T-helper 1 cell (primary cell): ENCODE data around the gene TTK.

Experiments
- DNase-seq, 5 donors: peaks; one replicate each; pipeline ENCODE4 v3.0.0-alpha.2; 2012 to 2020
- total RNA-seq, 4 donors: gene quantifications; one replicate each; lab custom pipeline; 2026; lab: John Stamatoyannopoulos, UW

The TTK gene
- 0 to 1.9 (median 1.3) reads per million in 4 donors for total RNA-seq

DNA sequence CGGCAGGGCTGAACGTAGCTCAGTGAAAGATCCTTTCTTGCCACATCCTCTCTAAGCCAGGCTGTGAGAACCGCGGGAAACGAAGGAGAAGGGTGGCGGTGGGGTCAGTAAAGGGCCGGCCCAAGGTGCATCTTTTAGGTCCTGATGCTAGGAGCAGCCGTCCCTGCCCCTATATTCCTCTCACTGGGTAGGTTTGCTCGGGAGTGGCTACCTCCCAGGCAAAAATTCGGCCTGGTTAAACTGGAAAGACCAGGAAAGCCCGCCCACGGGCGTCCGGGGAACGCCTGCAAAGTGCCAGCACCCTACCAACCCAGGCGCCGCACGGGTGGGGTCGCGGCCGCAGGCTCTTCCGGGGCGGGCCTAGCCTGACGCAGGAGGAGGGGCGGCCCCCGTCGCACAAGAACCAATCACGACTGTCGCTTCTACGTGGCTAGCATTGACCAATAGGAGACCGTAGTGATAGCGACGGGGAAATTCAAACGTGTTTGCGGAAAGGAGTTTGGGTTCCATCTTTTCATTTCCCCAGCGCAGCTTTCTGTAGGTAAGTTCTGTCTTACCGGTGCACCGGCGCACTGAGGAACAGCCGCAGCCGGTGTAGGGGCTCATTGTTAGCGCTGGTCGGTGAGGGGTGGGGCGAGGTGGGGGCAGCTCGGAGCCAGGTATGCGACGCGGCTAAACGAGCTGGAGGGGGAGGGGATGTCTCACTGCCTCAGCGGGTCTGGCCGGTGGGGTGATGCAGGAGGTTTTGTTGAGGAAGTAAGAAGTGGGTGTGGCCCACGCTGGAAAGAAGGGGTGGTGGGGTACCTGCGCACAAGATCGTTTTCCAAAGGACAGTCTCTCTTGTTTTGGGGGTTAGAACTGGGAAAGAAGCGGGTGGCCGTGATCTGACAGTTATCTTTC lies at the start of gene TTK:
Gene TTK (plus strand): TSS at position 477 of the 900 bp plus-strand sequence. CDS start 1,195 bp downstream, outside the sequence.
- DNase-seq, result peak; percentile 81 to 97 (median 86)

GRCh38 chr6:79954849-79955248 lies 49.6 kb upstream of the TTK start:
- no peak for DNase-seq

GRCh38 chr6:79964607-79965081 lies 39.8 kb upstream of the TTK start:
- DNase-seq, result no peak

DNA sequence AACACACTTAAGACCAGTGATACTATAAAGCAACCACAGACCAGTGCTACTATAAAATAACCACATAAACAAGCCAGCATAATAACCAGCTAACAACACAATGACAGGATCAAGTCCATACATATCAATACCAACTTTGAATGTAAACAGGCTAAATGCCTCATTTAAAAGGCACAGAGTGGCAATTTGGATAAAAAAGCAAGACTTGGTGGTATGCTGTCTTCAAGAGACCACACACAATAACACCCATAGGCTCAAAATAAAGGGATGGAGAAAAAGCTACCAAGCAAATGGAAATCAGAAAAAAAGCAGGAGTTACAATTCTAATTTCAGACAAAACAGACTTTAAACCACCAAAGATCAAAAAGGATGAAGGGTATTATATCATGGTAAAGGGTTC lies 37.3 kb upstream of the TTK start:
- DNase-seq, result no peak

- DNase-seq, result no peak
Observed at GRCh38 chr6:79969784-79970183, 34.7 kb upstream of the TTK start.

GRCh38 chr6:79971193-79971592 lies 33.3 kb upstream of the TTK start:
- no peak for DNase-seq

- no peak for DNase-seq
Observed at GRCh38 chr6:79981652-79982051, 22.8 kb upstream of the TTK start.

DNA sequence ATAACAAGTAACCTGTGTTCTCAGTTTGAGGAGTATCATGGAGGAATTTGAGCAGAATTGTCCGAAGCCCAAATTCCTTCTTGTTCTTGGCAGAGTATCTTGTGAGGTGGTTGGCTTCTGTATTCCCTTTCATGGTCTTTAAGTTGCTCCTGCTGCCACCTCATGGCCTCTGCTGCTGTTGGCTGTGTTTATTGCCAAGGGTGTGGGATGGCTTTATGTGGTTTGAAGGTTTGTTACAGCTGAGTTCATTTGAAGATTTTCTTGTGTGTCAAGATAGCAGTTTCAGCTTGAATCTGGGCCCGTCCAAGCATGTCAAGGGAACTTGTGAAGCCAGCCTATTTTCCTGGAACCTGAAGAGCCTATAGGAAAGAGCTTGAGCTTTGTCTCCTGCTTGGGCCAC lies 20.2 kb upstream of the TTK start:
- DNase-seq, result no peak

DNA sequence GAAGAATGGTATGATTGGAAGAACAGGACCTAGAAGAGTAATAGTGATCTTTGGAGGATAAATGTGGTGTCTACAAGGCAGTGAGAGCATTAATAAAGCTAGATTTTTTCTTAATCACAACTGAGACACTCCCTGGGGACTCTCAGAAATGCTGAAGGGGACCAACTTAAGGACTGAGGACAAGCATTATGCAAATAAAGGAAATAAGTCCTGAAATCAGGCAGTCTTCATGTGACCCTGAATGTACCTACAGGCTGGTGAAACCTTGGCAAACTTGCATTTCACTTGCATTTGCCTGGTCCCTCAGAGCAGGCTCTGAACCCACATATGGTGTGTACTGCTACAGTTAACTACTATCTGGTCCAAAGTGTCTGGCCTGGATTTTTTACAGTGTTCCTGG lies 19.3 kb upstream of the TTK start:
- DNase-seq, result no peak

- DNase-seq, result no peak
Observed at GRCh38 chr6:79989641-79990040, 14.8 kb upstream of the TTK start.

DNA sequence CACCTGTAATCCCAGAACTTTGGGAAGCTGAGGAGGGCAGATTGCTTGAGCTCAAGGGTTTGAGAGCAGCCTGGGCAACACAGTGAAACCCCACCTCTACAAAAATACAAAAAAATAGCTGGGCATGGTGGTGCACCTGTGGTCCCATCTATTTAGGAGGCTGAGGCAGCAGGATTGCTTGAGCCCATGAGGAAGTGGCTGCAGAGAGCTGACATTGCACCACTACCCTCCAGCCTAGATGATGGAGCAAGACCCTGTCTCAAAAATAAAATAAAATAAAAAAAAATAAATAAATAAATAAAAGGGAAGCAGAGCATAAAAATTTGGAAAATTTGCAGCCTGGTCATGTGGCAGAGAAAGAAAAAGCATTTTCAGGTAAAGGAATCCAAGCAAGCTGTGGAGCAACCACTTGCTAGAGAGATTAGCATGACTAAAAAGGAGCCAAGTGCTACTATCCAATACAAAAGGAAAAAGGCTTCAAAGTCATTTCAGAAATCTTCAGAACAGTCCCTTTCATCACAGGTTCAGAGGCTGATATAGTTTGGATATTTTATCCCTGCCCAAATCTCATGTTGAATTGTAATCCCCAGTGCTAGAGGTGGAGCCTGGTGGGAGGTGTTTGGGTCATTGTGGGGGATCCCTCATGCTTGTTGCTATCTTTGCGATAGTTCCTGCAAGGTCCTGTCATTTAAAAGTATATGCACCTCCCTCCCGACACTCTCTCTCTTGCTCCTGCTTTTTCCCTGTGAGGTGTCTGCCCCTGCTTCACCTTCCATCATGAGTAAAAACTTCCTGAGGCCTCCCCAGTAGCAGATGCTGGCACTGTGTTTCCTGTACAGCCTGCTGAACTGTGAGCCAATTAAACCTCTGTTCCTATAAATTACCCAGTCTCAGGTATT lies 11.2 kb upstream of the TTK start:
- no peak for DNase-seq

DNA sequence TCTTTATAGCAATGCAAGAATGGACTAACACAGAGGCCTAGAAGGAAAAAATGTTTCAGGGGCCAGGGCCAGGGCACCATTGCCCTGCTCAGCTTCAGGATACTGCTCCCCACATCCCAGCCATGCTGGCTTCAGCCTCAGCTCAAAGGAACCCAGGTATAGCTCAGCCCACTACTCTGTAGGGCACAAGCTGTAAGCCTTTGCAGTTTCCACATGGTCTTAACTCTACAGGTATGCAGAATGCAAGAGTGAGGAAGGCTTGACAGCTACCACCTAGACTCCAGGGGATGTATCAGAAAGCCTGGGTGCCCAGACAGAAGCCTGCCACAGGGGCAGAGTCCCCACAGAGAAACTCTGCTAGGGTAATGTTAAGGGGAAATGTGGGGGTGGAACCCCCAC lies 10.5 kb upstream of the TTK start:
- no peak for DNase-seq

DNA sequence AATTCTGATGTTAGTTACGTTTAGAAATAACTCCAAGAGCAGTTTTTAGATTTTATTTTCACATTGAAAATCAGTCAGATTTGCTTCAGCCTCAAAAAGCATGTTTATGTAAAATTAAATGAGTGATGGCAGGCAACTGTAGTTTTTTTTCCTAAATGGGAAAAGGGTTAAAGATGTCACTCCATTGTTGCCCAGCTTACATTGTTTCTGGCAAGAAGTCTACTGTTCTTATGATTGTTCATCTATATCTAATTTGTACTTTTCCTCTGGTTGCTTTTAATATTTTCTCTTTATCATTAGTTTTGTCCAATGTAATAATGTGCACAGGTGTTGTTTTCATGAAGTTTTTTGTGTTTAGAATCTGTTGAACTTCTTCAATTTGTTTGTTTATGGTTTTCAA lies 6.7 kb upstream of the TTK start:
- no peak for DNase-seq

DNA sequence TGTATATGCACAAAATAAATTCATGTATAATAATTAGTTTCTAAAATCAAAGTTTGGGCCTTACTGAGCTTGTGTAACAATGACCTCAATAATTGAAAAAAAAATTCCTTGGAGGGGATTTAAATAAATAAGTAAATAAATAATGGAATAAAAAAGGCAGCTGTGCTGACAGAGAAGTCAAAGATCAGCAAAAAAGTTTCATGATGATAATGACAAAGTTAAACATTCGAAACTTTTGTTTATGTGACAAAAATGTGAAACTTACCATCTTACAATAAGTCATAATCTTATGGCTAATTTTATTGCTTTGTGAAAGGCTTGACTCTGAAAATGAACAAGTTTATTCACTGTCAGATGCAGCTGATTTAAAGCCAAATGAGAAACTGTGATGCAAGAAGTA lies 3.1 kb upstream of the TTK start:
- DNase-seq, result no peak

- DNase-seq, result peak in 4 of 5 donors; percentile 15 to 64 (median 22)
Observed at GRCh38 chr6:80003826-80004172, 650 bp upstream of the TTK start.

- DNase-seq, result no peak
Observed at GRCh38 chr6:80005406-80005805, 957 bp downstream of the TTK start.

- DNase-seq, result no peak
Observed at GRCh38 chr6:80006541-80006940, 2.1 kb downstream of the TTK start.

- no peak for DNase-seq
Observed at GRCh38 chr6:80009531-80009930, 5.1 kb downstream of the TTK start.

DNA sequence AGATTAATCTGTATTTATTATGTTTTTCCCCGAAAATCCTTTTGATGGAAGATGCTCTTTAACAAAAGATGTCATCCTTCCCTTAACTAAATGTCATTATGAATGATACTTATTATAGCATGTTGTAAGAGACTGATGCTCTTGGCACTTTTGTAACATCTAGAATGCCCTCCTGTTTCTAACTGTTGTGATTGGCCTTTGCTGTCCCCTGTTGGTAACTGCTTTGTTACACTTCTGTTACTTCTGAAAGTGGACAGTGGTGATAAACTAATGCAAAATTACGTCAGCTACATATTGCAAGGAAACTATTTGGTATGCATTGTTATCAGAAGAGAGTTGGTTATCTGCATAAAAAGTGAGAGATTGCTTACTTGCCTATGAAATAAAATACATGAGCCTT lies 5.8 kb downstream of the TTK start:
- DNase-seq, result no peak

- DNase-seq, result no peak
Observed at GRCh38 chr6:80015839-80016435, 11.5 kb downstream of the TTK start.

DNA sequence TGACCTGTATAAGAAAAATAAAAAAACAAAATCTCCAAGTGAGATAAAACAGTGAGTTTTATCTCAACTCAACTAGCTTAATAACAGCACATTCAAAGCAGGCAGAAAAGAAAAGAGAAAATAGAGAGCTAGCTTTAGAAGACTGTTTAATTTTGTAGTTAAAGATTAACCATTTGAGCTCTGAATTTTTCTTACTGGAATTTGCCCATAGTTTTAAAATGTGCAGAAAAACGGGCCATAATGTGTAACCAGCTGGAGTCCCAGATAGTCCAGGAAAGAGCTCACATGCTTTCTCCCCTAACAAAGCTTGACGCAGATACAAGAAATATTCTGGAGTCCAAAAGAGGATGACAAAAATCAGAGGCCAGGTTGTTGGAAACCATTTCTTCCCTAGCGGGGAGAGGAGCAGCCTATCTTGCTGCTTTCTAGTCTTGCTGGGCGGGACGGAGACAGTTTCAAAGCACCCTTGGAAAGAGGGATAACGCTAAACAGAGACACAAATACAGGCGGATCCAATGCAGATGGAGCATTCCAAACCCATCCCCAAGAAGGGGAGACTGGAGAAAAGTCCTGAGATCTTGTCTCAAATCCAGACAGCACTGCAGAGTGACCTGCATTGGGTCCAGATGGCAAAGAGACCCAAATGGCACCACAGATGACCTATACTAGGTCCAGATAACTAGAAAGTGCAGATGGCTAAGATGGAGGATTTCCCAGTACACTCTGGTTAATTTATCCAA lies 16.1 kb downstream of the TTK start:
- DNase-seq, result no peak

DNA sequence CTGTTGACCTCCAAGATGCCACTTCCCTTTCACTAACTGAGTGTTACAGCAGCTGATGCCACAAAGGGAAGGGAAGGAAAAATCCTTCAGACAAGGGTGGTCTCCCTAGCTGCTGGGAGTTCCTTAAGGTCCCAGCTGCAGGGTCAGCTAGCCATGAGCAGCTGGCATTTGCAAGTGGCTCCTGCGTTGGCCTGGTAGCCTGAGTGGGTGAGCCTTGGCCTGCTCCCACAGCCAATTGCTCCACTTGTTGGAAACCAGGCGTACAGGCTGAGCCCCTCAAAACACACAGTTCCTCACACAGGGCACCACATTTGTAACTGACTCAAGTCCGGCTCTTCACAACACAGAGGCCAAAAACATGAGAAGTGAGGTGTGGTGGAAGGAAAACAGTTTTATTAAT lies 16.7 kb downstream of the TTK start:
- DNase-seq, result no peak
